Testis (tissue), 3 donors: ENCODE results near the gene SLC35F2. TPM values are rescaled to one million over a fixed set of nuclear protein-coding genes. Genes with fewer than 3 reads are reported as not detected.
"Not testable (repeated sequence)": the region's sequence is repeated elsewhere in the genome, so short reads cannot be mapped to it uniquely, and the experiment has no call there.

Experiments used
- DNase-seq: peaks from one replicate; pipeline ENCODE4 v3.0.0-alpha.2; 2019
- H3K27ac ChIP-seq, 2 donors: fragments of 200-600 bp; sonication (generic); one replicate each; pipeline ENCODE4 v1.5.1; 2019
- H3K27me3 ChIP-seq: fragments of 200-600 bp; sonication (generic); one replicate; pipeline ENCODE4 v1.5.1; 2019
- H3K36me3 ChIP-seq: fragments of 200-600 bp; sonication (generic); one replicate; pipeline ENCODE4 v1.5.1; 2017; ENCODE audit warnings: low read depth; ENCODE audit errors: missing control alignments
- H3K4me1 ChIP-seq: fragments of 200-600 bp; sonication (generic); one replicate; pipeline ENCODE4 v1.5.1; 2019
- H3K4me3 ChIP-seq, 2 donors: fragments of 200-600 bp; sonication (generic); one replicate each; pipeline ENCODE4 v1.5.1; 2017 to 2019
- H3K9me3 ChIP-seq: fragments of 200-600 bp; sonication (generic); one replicate; pipeline ENCODE4 v1.5.1; 2017
- CTCF ChIP-seq, 3 experiments: fragments of 450-650 bp in 2 of 3; fragments of 200-600 bp in 1 of 3; sonication (generic) in 1 of 3; IDR thresholded peaks; one replicate each; pipeline ENCODE4 v1.5.1; 2016 to 2019; ENCODE audit warnings: antibody characterized with exemption in 3 of 3, mild to moderate bottlenecking in 2 of 3, moderate library complexity in 1 of 3
- POLR2A ChIP-seq: fragments of 450-650 bp; IDR thresholded peaks from one replicate; pipeline ENCODE4 v1.6.1; 2017; ENCODE audit warnings: antibody characterized with exemption, mild to moderate bottlenecking, moderate library complexity
- WGBS, 2 donors: methylation state at CpG; one replicate each; pipeline ENCODE4 v1.1.5; 2018; 5-methylcytosine and 5-hydroxymethylcytosine counted together
- intact Hi-C: fragments of 100-400 bp; cut with DNase I; formaldehyde crosslinking; loops from one replicate; pipeline ENCODE4 v1.15.1; 2023; ENCODE audit warnings: low total_unique reads
- polyA plus RNA-seq: library from polyadenylated mRNA; stranded (reverse); fragments of 350-450 nt; fragmentation: Illumina TruSeq; extraction: RNeasy Lipid Tissue Mini Kit (QIAGEN cat#74804); gene quantifications from one replicate; pipeline ENCODE4 v1.2.3, GENCODE V29; 2014; ENCODE audit warnings: low read depth, low replicate concordance; ENCODE audit not compliant: insufficient read depth
- total RNA-seq, 2 donors: library from RNA; depleted of rRNA; stranded (reverse); fragments of >200 nt; gene quantifications; one replicate each; pipeline ENCODE4 v1.2.3, GENCODE V29; 2016

SLC35F2 gene
- total and polyA plus RNA-seq, 3 donors from 2014 or later: 7.8 to 12.9 (median 8.0) TPM

GRCh38 chr11:107842412-107843100 is 16.0 kb downstream of the SLC35F2 start:
- H3K27ac ChIP-seq: no peak overlapping the region
- no peak for DNase-seq
- no peaks in the 10 kb centered on the region for H3K4me1 ChIP-seq
- no peak overlapping the region for H3K4me3 ChIP-seq
- 89 to 95% methylated on average over 8 of the region's 8 CpGs for WGBS, 2 donors
- intact Hi-C loops: no loop called here
- no peaks in the 10 kb centered on the region for H3K36me3 ChIP-seq
- no peaks in the 10 kb centered on the region for H3K9me3 ChIP-seq
- TF ChIP-seq CTCF (IDR thresholded peaks at IDR 0.05) (no peak), POLR2A (no peak)
- H3K27me3 ChIP-seq: no peaks in the 10 kb centered on the region

- DNase-seq: no peak
- H3K9me3 ChIP-seq: no peaks in the 10 kb centered on the region
- intact Hi-C loops: no loop called here
- WGBS, 2 donors: 42 to 59% methylated on average over 2 of the region's 2 CpGs
- H3K36me3 ChIP-seq: no peaks in the 10 kb centered on the region
- TF ChIP-seq POLR2A (no peak), CTCF (IDR thresholded peaks at IDR 0.05) (no peak)
- no peaks in the 10 kb centered on the region for H3K4me1 ChIP-seq
- H3K4me3 ChIP-seq: no peak overlapping the region
- H3K27me3 ChIP-seq: no peaks in the 10 kb centered on the region
- no peak overlapping the region for H3K27ac ChIP-seq
These were observed 18.5 kb downstream of the SLC35F2 start for GRCh38 chr11:107840129-107840484.

- peaks cover 3% of the 10 kb centered on the region for H3K4me1 ChIP-seq
- no peak overlapping the region for H3K4me3 ChIP-seq
- H3K36me3 ChIP-seq: no peaks in the 10 kb centered on the region
- no peak for DNase-seq
- H3K27ac ChIP-seq: no peak overlapping the region
- WGBS, 2 donors: 60 to 66% methylated on average over 3 of the region's 3 CpGs
- intact Hi-C loops: no loop called here
- TF ChIP-seq CTCF (IDR thresholded peaks at IDR 0.05) (no peak), POLR2A (no peak)
- H3K9me3 ChIP-seq: no peaks in the 10 kb centered on the region
- no peaks in the 10 kb centered on the region for H3K27me3 ChIP-seq
These were observed 21.7 kb downstream of the SLC35F2 start for GRCh38 chr11:107836851-107837250.

GRCh38 chr11:107834995-107835394 is 23.6 kb downstream of the SLC35F2 start:
- Histone ChIP-seq H3K4me3 (no peak overlapping the region), H3K36me3 (no peaks in the 10 kb centered on the region), H3K4me1 (peaks cover 3% of the 10 kb centered on the region), H3K9me3 (no peaks in the 10 kb centered on the region), H3K27ac (no peak overlapping the region), H3K27me3 (no peaks in the 10 kb centered on the region)
- TF ChIP-seq POLR2A: no peak
- no peak for TF ChIP-seq CTCF (IDR thresholded peaks at IDR 0.05)
- intact Hi-C loops: no loop called here
- DNase-seq: no peak
- 77 to 84% methylated on average over 6 of the region's 6 CpGs for WGBS, 2 donors

GRCh38 chr11:107833926-107834325 is 24.7 kb downstream of the SLC35F2 start:
- H3K4me1 ChIP-seq, DNase-seq, H3K27me3 ChIP-seq, H3K27ac ChIP-seq, intact Hi-C loops, H3K36me3 ChIP-seq, H3K9me3 ChIP-seq, H3K4me3 ChIP-seq: not testable (repeated sequence)
- 43 to 50% methylated on average over 6 of the region's 6 CpGs for WGBS, 2 donors
